Measurements from ENCODE around the gene LRCH4.

GRCh38 chr7:100629117-100629716 is 43.3 kb upstream of the LRCH4 start:
- TF ChIP-seq EZH2 (IDR thresholded peaks at IDR 0.05) (no peak), POLR2AphosphoS5 (IDR thresholded peaks at IDR 0.05; ENCODE audit: borderline replicate concordance, low read depth, low read length) (no peak)

Data from SK-N-MC (cell line).